ENCODE data around the gene SMAD2.

- TF ChIP-seq, protein P1, sequence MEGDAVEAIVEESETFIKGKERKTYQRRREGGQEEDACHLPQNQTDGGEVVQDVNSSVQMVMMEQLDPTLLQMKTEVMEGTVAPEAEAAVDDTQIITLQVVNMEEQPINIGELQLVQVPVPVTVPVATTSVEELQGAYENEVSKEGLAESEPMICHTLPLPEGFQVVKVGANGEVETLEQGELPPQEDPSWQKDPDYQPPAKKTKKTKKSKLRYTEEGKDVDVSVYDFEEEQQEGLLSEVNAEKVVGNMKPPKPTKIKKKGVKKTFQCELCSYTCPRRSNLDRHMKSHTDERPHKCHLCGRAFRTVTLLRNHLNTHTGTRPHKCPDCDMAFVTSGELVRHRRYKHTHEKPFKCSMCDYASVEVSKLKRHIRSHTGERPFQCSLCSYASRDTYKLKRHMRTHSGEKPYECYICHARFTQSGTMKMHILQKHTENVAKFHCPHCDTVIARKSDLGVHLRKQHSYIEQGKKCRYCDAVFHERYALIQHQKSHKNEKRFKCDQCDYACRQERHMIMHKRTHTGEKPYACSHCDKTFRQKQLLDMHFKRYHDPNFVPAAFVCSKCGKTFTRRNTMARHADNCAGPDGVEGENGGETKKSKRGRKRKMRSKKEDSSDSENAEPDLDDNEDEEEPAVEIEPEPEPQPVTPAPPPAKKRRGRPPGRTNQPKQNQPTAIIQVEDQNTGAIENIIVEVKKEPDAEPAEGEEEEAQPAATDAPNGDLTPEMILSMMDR (IDR thresholded peaks at IDR 0.05; ENCODE audit: low read depth, low read length): no peak
- no peak for TF ChIP-seq EZH2phosphoT487 (IDR thresholded peaks at IDR 0.05; ENCODE audit: low read depth)
These were observed 128.6 kb downstream of the SMAD2 start for GRCh38 chr18:47801817-47802216.
